SK-N-SH (cell line): ENCODE data around the gene LDLRAP1. TPM values are rescaled to one million over a fixed set of nuclear protein-coding genes. Genes with fewer than 3 reads are reported as not detected.

Source experiments
- CTCF ChIA-PET: fragments of 300-600, 350-600 bp; formaldehyde crosslinking; extraction: SDS; loops from one replicate; lab custom pipeline; 2021; lab: Yijun Ruan, JAX
- POLR2A ChIA-PET: fragments of 350-600 bp; sonication (Branson Sonifier 250); formaldehyde crosslinking; extraction: SDS; loops from one replicate; lab custom pipeline; 2020; ENCODE audit warnings: antibody characterized with exemption, inconsistent platforms; lab: Yijun Ruan, JAX
- DNase-seq: peaks from one replicate; pipeline ENCODE4 v3.0.0; 2012
- H2AFZ ChIP-seq: fragments of 200-600 bp; sonication (generic); 2 replicates; pipeline ENCODE4 v1.8.1; 2016; ENCODE audit warnings: antibody characterized with exemption, mild to moderate bottlenecking, low read depth
- H3F3A ChIP-seq: fragments of 200-600 bp; sonication (generic); replicated peaks from 2 replicates; pipeline ENCODE3; 2016; ENCODE audit warnings: antibody characterized with exemption, mild to moderate bottlenecking; ENCODE audit not compliant: insufficient read depth
- H3K27ac ChIP-seq, 2 experiments: fragments of 200-500 bp in 1 of 2; fragments of 200-600 bp in 1 of 2; sonication (Bioruptor generic) in 1 of 2; sonication (generic), shearing (Covaris generic) in 1 of 2; 2 replicates each; pipeline versions ENCODE4 v1.5.1 to v1.6.1; 2014 to 2016; ENCODE audit warnings: low read depth in 2 of 2, inconsistent platforms in 1 of 2, low read length in 1 of 2, mild to moderate bottlenecking in 1 of 2, mixed read lengths in 1 of 2
- H3K27me3 ChIP-seq: fragments of 200-600 bp; sonication (generic), shearing (Covaris generic); 2 replicates; pipeline ENCODE4 v1.6.1; 2016; ENCODE audit warnings: mixed run types; ENCODE audit not compliant: insufficient read depth
- H3K36me3 ChIP-seq, 2 experiments: fragments of 200-500 bp in 1 of 2; fragments of 200-600 bp in 1 of 2; sonication (Bioruptor generic) in 1 of 2; sonication (generic) in 1 of 2; replicated peaks in 1 of 2; 2 replicates each; pipeline versions ENCODE3 to v1.5.1; 2014 to 2016; ENCODE audit warnings: low read length in 1 of 2, mild to moderate bottlenecking in 1 of 2; ENCODE audit not compliant: insufficient read depth in 2 of 2, control insufficient read depth in 1 of 2
- H3K4me1 ChIP-seq, 2 experiments: fragments of 200-500 bp in 1 of 2; fragments of 200-600 bp in 1 of 2; sonication (Bioruptor generic) in 1 of 2; sonication (generic), shearing (Covaris generic) in 1 of 2; 2 replicates each; pipeline versions ENCODE4 v1.5.1 to v1.6.1; 2014 to 2016; ENCODE audit warnings: low read depth in 1 of 2, low read length in 1 of 2, mixed run types in 1 of 2; ENCODE audit not compliant: insufficient read depth in 2 of 2, control insufficient read depth in 1 of 2
- H3K4me2 ChIP-seq: fragments of 200-600 bp; sonication (generic), shearing (Covaris generic); 2 replicates; pipeline ENCODE4 v1.6.1; 2017; ENCODE audit warnings: mixed run types
- H3K4me3 ChIP-seq, 2 experiments: fragments of 200-500 bp in 1 of 2; fragments of 200-600 bp in 1 of 2; sonication (Bioruptor generic) in 1 of 2; sonication (generic), shearing (Covaris generic) in 1 of 2; 2 replicates each; pipeline versions ENCODE4 v1.5.1 to v1.8.1; 2014 to 2016; ENCODE audit warnings: low read depth in 2 of 2, inconsistent platforms in 1 of 2, low read length in 1 of 2, mild to moderate bottlenecking in 1 of 2, mixed read lengths in 1 of 2, moderate library complexity in 1 of 2
- H3K79me2 ChIP-seq: fragments of 200-600 bp; sonication (generic); 2 replicates; pipeline ENCODE4 v1.8.1; 2017; ENCODE audit warnings: mild to moderate bottlenecking; ENCODE audit not compliant: insufficient read depth
- H3K9ac ChIP-seq: fragments of 200-600 bp; sonication (generic); 2 replicates; pipeline ENCODE4 v1.6.1; 2017; ENCODE audit warnings: mixed run types
- H3K9me2 ChIP-seq: fragments of 200-600 bp; sonication (generic); 2 replicates; pipeline ENCODE4 v1.6.1; 2017; ENCODE audit warnings: mixed run types
- H3K9me3 ChIP-seq: fragments of 200-600 bp; sonication (generic); 2 replicates; pipeline ENCODE4 v1.6.1; 2017; ENCODE audit warnings: mixed run types, mild to moderate bottlenecking, moderate library complexity
- H4K20me1 ChIP-seq: fragments of 200-600 bp; sonication (generic); 2 replicates; pipeline ENCODE4 v1.6.1; 2017; ENCODE audit warnings: mild to moderate bottlenecking, mixed run types; ENCODE audit not compliant: insufficient read depth
- CHD2 ChIP-seq: fragments of 150-350 bp; IDR thresholded peaks from 2 replicates; pipeline ENCODE4 v1.6.1; 2018; ENCODE audit warnings: low read length; ENCODE audit not compliant: partially characterized antibody
- CTCF ChIP-seq: fragments of 200-600 bp; sonication (generic); IDR thresholded peaks from 2 replicates; pipeline ENCODE4 v1.6.1; 2017; ENCODE audit warnings: antibody characterized with exemption, mild to moderate bottlenecking, moderate library complexity
- ELF1 ChIP-seq: IDR thresholded peaks from 2 replicates; pipeline ENCODE4 v1.4.0; 2012
- FOSL2 ChIP-seq: IDR thresholded peaks from 2 replicates; pipeline ENCODE4 v1.4.0; 2012; ENCODE audit warnings: low read depth, mild to moderate bottlenecking, moderate library complexity, borderline replicate concordance
- NRF1 ChIP-seq: IDR thresholded peaks from 2 replicates; pipeline ENCODE4 v1.6.1; 2012; ENCODE audit warnings: low read depth, mild to moderate bottlenecking, low read length
- POLR2AphosphoS5 ChIP-seq: IDR thresholded peaks from 2 replicates; pipeline ENCODE4 v1.6.1; 2012; ENCODE audit warnings: low read depth, low read length
- SIN3A ChIP-seq: IDR thresholded peaks from 2 replicates; pipeline ENCODE4 v1.6.1; 2012; ENCODE audit warnings: low read depth, mild to moderate bottlenecking, low read length, moderate library complexity, borderline replicate concordance
- SMC3 ChIP-seq: IDR thresholded peaks from 2 replicates; pipeline ENCODE4 v1.6.1; 2012; ENCODE audit warnings: low read depth, low read length, improper control_type of control experiment
- TAF1 ChIP-seq: IDR thresholded peaks from 2 replicates; pipeline ENCODE4 v1.6.1; 2012; ENCODE audit warnings: low read depth, mild to moderate bottlenecking, low read length, moderate library complexity, borderline replicate concordance
- USF2 ChIP-seq: fragments of 150-350 bp; IDR thresholded peaks from 2 replicates; pipeline ENCODE4 v1.6.1; 2017; ENCODE audit warnings: antibody characterized with exemption, low read length, low read depth, borderline replicate concordance
- YY1 ChIP-seq: IDR thresholded peaks from 2 replicates; pipeline ENCODE4 v1.4.0; 2012; ENCODE audit warnings: low read depth, mild to moderate bottlenecking
- ZBTB33 ChIP-seq: IDR thresholded peaks from 2 replicates; pipeline ENCODE4 v1.4.0; 2012; ENCODE audit warnings: low read depth, borderline replicate concordance
- WGBS: methylation state at CpG from one replicate; pipeline ENCODE4 v1.1.6; 2017; ENCODE audit warnings: low lambda C conversion rate; 5-methylcytosine and 5-hydroxymethylcytosine counted together
- polyA plus RNA-seq, 3 experiments: library from polyadenylated mRNA; depleted of rRNA; stranded (reverse); fragments of >200 nt; gene quantifications; 2 replicates each; pipeline ENCODE4 v1.2.3, GENCODE V29; 2012

LDLRAP1 gene
- polyA plus RNA-seq, 1 of the 3 experiments (the other 2 are of a cell fraction): 19.1 TPM

- no peaks in the 10 kb centered on the region for H3F3A ChIP-seq
- no peak overlapping the region for H3K4me2 ChIP-seq
- no peaks in the 10 kb centered on the region for H3K36me3 ChIP-seq
- no peaks in the 10 kb centered on the region for H4K20me1 ChIP-seq
- H3K4me3 ChIP-seq: no peak overlapping the region
- no peak overlapping the region for H3K9ac ChIP-seq
- H3K79me2 ChIP-seq: no peaks in the 10 kb centered on the region
- CTCF ChIA-PET: no interaction called here
- no peaks in the 10 kb centered on the region for H3K9me2 ChIP-seq
- H3K9me3 ChIP-seq: no peaks in the 10 kb centered on the region
- H3K27me3 ChIP-seq: no peaks in the 10 kb centered on the region
- DNase-seq: no peak
- H2AFZ ChIP-seq: no peak overlapping the region
- no peaks in the 10 kb centered on the region for H3K4me1 ChIP-seq
- no peak overlapping the region for H3K27ac ChIP-seq
- TF ChIP-seq CHD2 (no peak), TAF1 (no peak), CTCF (no peak), SMC3 (no peak), USF2 (no peak), YY1 (no peak), SIN3A (no peak), POLR2AphosphoS5 (no peak), ELF1 (no peak), FOSL2 (no peak), NRF1 (no peak), ZBTB33 (no peak)
- 88% methylated on average over 17 of the region's 22 CpGs for WGBS
- POLR2A ChIA-PET: no interaction called here
Observed at GRCh38 chr1:25530186-25531081, 13.0 kb upstream of the LDLRAP1 start.
